ENCODE results near the gene AGXT. TPM values are rescaled to one million over a fixed set of nuclear protein-coding genes. Genes with fewer than 3 reads are reported as not detected.

AGXT gene
- polyA plus RNA-seq, 1 donor (not counting 4 experiments of a cell fraction or from before 2014, with no cell fraction given): not detected

GRCh38 chr2:240819858-240820606 is 48.6 kb upstream of the AGXT start, which contains the start of gene KIF1A:
Gene KIF1A, minus strand, starts transcription at chr2:240820219. Its CDS starts 22,467 bp downstream, at chr2:240797752.
- Histone ChIP-seq H3K4me3 (ENCODE audit: control insufficient read depth in 2 of 3, extremely low read depth in 1 of 3, insufficient read depth in 2 of 3, low read depth in 1 of 3, low read length in 3 of 3) (no peak within 1 kb of the TSS), H3K4me1 (ENCODE audit: control insufficient read depth, extremely low read depth, insufficient read depth, low read length) (no peaks in the 10 kb centered on the region), H4K20me1 (ENCODE audit: control insufficient read depth, extremely low read depth, insufficient read depth, low read length) (no peaks in the 10 kb centered on the region), H3K4me2 (ENCODE audit: control insufficient read depth, extremely low read depth, insufficient read depth, low read depth, low read length) (no peak within 1 kb of the TSS), H2AFZ (ENCODE audit: control insufficient read depth, low read length) (no peak within 1 kb of the TSS), H3K9me3 (ENCODE audit: control insufficient read depth, low read depth, low read length) (no peaks in the 10 kb centered on the region), H3K79me2 (ENCODE audit: control insufficient read depth, insufficient read depth, low read length) (no peaks in the 10 kb centered on the region), H3K36me3 (ENCODE audit: control insufficient read depth in 2 of 2, extremely low read depth in 1 of 2, insufficient read depth in 2 of 2, low read length in 2 of 2) (no peaks in the 10 kb centered on the region), H3K27ac (ENCODE audit: control insufficient read depth, insufficient read depth, low read length) (no peak within 1 kb of the TSS), H3K9me1 (ENCODE audit: control insufficient read depth, extremely low read depth, insufficient read depth, low read length) (no peaks in the 10 kb centered on the region), H3K27me3 (ENCODE audit: control insufficient read depth, extremely low read depth, insufficient read depth, low read length) (peaks cover 64% of the 10 kb centered on the region), H3K9ac (ENCODE audit: control insufficient read depth, extremely low read depth, insufficient read depth, low read length) (no peak within 1 kb of the TSS)
- TF ChIP-seq, protein P1, sequence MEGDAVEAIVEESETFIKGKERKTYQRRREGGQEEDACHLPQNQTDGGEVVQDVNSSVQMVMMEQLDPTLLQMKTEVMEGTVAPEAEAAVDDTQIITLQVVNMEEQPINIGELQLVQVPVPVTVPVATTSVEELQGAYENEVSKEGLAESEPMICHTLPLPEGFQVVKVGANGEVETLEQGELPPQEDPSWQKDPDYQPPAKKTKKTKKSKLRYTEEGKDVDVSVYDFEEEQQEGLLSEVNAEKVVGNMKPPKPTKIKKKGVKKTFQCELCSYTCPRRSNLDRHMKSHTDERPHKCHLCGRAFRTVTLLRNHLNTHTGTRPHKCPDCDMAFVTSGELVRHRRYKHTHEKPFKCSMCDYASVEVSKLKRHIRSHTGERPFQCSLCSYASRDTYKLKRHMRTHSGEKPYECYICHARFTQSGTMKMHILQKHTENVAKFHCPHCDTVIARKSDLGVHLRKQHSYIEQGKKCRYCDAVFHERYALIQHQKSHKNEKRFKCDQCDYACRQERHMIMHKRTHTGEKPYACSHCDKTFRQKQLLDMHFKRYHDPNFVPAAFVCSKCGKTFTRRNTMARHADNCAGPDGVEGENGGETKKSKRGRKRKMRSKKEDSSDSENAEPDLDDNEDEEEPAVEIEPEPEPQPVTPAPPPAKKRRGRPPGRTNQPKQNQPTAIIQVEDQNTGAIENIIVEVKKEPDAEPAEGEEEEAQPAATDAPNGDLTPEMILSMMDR (optimal IDR thresholded peaks at IDR 0.05 in 1 of 3, IDR thresholded peaks at IDR 0.05 in 1 of 3, conservative IDR thresholded peaks at IDR 0.05 in 1 of 3; ENCODE audit: extremely low read depth in 1 of 3, insufficient read depth in 2 of 3, low read length in 3 of 3): no peak
- TF ChIP-seq EZH2 (IDR thresholded peaks at IDR 0.05; ENCODE audit: low read length): peak; percentile 52
- dilution Hi-C loops (cut with MboI; ENCODE audit: extremely low pct_ligation_motif_present, low sequenced_read_pairs): no loop called here
- DNase-seq (ENCODE audit: low read depth, low spot score) (no peak), FAIRE-seq (no peak)

DNA sequence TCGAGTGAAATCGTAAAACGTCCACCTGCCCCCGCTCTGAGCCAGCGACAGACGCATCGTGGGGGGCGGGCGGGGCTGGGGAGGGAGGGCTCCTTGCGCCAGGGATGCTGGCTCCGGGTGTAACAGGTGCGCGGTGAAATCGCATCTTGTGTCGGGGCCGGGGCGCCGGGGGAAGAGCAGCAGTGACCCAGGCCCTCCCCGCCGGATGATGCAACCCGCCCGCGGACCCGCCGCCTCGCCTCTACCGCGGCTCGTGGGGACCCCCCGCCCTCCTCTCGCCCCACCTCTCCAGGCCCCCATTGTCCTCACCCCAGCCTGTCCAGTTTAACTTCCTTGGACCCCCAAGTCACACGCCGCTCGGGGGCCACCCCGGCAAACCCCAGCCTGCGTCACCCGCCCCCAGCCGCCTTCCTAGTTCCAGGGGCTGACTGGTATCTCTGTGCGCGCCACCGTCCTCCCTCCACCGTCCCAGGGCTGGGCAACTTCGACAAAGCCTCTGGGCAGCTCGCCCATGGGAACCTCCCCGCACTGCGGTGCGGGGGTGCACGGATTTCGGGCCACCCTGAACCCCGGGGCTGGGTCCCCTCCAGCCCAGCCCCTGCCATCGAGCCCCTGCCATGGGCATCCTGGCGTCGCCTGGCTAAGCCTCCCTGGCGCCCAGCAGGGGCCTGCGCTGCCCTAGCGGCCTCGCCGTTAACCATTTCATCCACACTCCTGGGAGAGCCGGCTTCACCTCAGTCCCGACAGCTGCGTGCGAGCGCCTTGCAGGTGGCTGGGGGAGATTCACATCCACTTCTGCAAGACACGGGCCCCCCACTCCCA is 47.8 kb upstream of the AGXT start:
- H3K4me3 ChIP-seq (ENCODE audit: control insufficient read depth in 2 of 3, extremely low read depth in 1 of 3, insufficient read depth in 2 of 3, low read depth in 1 of 3, low read length in 3 of 3): no peak overlapping the region
- dilution Hi-C loops (cut with MboI; ENCODE audit: extremely low pct_ligation_motif_present, low sequenced_read_pairs): no loop called here

More for the DNA sequence above, 47.8 kb upstream of the AGXT start:
- TF ChIP-seq, protein P1 (optimal IDR thresholded peaks at IDR 0.05 in 1 of 3, IDR thresholded peaks at IDR 0.05 in 1 of 3, conservative IDR thresholded peaks at IDR 0.05 in 1 of 3; ENCODE audit: extremely low read depth in 1 of 3, insufficient read depth in 2 of 3, low read length in 3 of 3): no peak
- peak; percentile 87 for TF ChIP-seq EZH2 (IDR thresholded peaks at IDR 0.05; ENCODE audit: low read length)
- Histone ChIP-seq H3K36me3 (ENCODE audit: control insufficient read depth in 2 of 2, extremely low read depth in 1 of 2, insufficient read depth in 2 of 2, low read length in 2 of 2) (no peaks in the 10 kb centered on the region), H3K27ac (ENCODE audit: control insufficient read depth, insufficient read depth, low read length) (no peak overlapping the region), H3K9ac (ENCODE audit: control insufficient read depth, extremely low read depth, insufficient read depth, low read length) (no peak overlapping the region), H3K9me1 (ENCODE audit: control insufficient read depth, extremely low read depth, insufficient read depth, low read length) (no peaks in the 10 kb centered on the region), H3K79me2 (ENCODE audit: control insufficient read depth, insufficient read depth, low read length) (no peaks in the 10 kb centered on the region), H3K4me2 (ENCODE audit: control insufficient read depth, extremely low read depth, insufficient read depth, low read depth, low read length) (no peak overlapping the region), H4K20me1 (ENCODE audit: control insufficient read depth, extremely low read depth, insufficient read depth, low read length) (no peaks in the 10 kb centered on the region), H3K4me1 (ENCODE audit: control insufficient read depth, extremely low read depth, insufficient read depth, low read length) (no peaks in the 10 kb centered on the region), H3K27me3 (ENCODE audit: control insufficient read depth, extremely low read depth, insufficient read depth, low read length) (peaks cover 69% of the 10 kb centered on the region), H3K9me3 (ENCODE audit: control insufficient read depth, low read depth, low read length) (no peaks in the 10 kb centered on the region), H2AFZ (ENCODE audit: control insufficient read depth, low read length) (no peak overlapping the region)
- no peak for DNase-seq (ENCODE audit: low read depth, low spot score)
- no peak for FAIRE-seq
